HG03575 (cell line): Measurements from ENCODE around the gene ZBTB20.

Source experiments
- ATAC-seq: cut with Tn5 transposase; IDR thresholded peaks from one replicate; pipeline ENCODE4 v1.9.1; 2021; ENCODE audit not compliant: unreplicated experiment, insufficient number of reproducible peaks, low FRiP score; ENCODE audit errors: extremely low read depth

ZBTB20 gene

DNA sequence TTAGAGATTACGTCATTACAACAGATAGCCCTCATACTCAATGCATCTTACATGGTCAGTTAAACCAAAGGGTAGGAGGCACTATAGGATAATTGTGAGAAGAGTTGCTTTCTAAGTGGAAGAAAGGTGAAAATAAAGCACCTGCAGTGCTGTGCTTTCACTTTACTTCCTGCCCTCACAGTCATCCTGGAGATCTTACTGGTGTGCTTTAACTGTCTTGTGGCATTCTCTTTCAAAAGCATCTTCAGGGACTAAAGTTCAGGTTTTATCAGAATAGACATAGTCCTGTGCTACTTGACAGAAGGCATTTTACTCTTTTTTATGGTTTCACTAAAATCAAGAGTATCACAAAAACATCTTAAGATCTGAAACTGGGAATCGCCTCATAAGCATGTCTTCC is 286.6 kb downstream of the ZBTB20 start:
- no peak for ATAC-seq

DNA sequence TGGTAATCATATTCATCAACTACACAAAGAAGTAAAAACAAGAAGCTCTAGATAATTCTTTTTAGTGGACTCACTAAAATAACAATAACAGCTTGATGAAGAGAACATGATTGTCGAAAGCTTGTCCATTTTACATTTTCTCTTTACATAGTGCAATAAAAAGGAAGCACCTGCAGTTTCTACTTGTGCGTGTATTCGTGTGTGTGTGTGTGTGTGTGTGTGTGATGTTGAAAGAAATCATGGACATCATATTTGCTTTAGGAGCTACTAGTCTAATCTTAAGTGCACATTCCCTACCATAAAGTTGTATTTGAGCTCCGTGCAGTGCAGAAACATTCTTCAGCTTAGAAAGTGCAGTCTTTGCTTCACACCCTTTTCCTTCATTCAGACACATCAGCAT is 288.8 kb downstream of the ZBTB20 start:
- no peak for ATAC-seq

DNA sequence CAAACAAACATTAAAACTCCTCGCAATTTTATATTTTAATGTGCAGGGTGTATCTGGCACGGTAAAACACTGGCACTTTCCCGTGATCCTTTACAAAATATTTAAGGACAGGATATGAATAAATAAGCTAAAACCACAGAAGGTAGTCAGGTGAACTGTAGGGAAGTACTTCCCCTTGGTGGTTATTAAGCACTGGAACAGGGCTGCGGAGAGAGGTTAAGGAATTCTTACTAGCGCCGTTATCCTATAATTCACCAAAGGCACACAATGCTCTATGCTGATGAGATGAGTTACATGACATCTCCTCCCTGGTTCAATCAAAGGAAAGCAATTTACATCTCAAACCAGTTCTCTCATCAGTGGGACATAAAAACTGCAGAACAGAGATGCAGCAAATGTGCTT is 289.8 kb downstream of the ZBTB20 start:
- no peak for ATAC-seq

DNA sequence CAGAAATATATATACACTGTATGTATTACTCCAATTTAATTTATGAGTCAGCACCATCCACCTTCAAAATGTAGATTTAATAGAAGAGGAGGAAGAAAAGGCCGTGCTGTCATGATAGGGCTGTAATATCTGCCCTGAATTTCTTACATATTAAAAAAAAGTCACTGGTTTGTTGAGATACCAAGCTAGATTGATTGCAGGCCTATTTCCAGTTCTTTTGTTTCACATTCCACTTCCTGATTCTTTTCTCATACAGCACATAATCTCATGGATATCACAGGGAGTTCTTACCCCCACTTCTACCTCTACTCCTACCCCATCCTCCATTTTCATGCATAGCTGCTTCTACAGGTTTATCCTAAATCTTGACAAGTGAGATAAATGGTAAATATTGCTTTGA is 290.3 kb downstream of the ZBTB20 start:
- no peak for ATAC-seq

DNA sequence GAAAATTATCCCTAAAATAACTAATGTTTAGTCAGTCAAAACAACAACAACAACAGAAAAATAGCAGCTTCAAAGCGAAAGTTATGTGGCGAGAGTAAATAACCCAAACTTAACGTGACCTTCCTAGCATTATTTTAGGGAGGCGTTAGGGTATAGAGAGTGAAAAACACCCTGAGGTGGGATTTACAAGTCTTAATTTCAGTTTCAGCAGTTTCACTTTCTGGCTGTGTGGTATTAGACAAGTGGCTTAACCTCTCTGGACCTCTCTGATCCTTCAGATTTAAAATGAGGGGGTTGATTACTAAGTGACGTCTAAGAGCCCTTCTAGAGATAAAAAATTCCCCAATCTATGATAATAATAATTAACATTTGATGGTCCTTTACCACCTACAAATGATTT is 291.2 kb downstream of the ZBTB20 start:
- ATAC-seq: no peak

DNA sequence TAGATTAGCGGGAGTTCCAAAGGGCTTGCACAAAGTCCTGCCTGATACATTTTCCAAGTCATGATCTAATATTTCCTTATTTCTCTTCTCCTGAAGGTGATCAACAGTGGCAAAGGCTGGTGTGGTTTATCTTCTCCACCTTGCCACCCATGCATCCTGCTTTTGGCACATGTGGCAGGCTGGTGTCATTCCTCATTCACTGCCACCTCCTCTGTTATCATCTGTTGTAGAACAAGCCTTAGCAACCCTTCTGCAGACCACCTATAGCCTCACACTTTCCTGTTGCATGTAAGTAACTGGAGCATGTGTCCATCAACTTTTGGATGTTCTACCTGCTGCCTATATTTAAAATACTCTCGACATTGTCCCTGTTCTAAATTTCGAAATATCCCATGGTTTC is 294.1 kb downstream of the ZBTB20 start:
- no peak for ATAC-seq

DNA sequence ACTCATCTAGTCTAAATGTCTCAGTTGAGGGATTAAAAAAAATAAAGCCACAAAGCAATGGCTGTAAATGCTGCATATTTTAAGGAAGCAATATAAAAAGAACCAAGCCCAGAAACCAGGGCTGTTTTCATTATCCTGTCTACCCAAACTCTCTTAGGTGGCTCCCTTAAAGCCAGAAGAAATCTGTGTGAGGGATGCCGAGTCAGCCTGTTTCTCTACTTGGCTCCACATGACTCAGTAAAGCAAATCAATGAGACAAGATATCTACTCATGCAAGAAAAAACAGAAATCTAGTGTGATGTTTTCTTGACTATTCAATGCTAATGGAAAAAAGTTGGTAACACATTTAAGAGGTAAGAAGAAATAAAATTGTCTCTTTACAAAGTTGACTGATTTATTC is 296.2 kb downstream of the ZBTB20 start:
- ATAC-seq: no peak

DNA sequence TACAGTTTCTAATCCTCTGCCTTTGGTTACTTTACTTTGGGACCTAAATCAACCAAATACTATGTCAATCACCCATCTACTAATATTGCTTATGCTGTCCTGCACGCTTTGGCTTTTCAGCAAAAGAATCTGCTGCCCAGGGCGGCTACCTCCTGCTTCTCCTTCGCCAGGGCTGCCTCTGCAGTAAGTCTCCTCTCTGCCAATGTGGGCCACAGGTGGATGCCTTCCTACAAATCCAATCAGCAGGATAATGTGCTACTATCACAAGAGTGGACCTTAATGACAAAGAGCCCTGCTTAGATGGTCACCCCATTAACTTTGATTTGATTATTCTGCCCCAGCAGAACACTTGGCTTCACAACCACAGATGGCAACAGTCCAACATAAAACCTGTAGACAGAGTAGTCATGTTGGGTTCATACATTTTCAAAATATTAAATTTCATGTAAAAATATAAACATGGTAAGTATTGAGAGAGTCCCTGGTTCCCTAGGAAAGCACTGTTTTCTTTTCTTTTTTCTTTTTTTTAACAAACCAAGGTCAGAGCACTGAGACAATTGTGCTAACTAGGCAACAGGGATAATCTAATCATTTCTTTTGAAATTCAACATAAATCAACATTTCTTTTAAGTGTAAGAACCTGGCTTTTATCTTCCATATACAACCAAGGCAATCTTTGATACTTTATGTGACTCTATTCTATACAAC is 298.3 kb downstream of the ZBTB20 start:
- ATAC-seq: no peak

DNA sequence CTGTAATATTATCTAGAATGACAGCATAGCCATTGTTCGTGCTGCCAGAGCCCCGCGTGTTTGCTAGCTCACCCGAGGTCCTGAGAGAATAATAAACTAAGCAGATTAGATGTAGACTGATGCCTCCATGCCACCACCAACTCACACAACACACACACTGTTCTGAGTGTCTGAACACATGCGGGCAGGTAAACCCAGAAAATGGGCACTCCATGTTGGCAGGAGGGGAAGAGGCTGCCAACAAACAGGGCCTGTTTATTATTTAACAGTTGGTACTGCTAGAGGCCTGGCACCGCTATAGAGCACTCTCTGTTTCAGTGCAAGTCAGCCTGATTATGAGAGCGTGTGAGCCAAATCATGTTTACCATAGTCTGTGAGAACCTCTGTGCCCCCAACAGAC is 299.0 kb downstream of the ZBTB20 start:
- no peak for ATAC-seq

DNA sequence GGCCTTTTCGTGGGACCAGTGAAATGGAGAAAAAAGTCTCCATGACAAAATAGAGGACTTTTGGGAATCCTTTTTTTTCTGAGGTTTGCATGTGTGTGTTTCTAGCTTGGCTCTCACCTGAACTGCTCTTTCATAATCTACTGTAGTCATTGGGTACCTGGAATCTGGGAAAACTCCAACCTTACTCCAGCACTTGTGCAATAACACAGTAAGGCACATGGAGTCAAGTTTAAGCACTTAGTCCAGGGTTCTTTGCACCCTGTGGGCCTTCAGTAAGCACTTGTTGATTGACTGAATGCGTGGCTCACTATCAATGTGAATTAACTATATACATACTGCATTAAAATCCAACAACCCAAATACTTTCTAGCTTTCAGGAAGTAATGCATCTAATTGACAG is 299.5 kb downstream of the ZBTB20 start:
- ATAC-seq: no peak

DNA sequence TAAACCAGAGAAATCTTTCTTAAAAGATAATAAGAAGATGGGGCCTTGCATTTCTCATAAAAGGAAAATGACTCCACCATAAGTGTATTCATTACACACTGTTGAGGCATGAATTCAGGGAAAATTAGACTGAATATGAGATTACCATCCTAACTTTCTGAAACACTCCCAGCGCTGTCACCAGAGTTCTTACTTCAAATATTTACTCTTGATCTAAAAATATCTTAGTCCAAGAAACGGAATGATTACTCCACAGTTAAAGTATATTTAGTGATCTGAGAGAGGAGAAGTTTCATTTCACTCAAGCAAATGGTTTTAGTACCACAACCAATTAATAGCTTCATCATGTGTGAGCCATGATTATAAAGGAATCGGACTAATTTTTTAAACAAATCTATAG is 300.3 kb downstream of the ZBTB20 start:
- no peak for ATAC-seq

DNA sequence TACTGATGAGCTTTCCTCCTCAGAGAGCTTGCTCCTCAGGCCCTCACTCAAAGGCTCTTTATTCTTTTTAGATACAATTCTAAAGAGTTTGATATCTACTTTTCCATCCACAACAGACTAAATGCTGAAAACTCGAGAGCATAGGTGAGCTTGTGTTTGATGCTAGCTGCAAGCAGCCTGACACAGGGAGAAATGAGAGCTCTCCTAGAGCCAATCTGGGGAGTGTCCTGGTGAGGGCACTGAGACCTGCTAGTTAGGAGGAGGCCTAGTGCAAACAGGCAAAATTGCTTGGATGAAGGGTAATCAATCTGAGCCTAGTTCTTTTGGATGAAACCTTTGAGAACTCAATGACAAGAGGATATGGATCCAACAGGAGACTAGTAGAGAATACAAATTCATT is 300.8 kb downstream of the ZBTB20 start:
- no peak for ATAC-seq

DNA sequence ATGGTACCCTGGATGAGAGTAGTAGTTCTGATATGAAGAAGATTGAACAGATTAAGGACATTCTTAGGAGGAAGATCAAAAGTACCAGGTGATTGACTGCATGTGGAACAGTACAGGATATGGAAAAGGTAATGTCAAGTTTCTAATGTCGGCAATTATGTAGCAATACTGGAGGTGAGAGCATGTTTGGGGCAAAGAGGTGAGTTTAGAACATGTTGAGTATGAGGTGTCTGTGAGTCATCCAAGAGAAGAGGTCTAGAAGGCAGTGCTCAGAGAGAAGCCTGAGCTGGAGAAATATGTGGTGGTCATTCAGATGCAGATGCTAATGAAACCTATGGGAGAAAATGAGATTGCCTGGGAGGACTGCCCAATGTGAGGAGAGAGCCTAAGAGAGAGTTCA is 305.6 kb downstream of the ZBTB20 start:
- ATAC-seq: no peak

DNA sequence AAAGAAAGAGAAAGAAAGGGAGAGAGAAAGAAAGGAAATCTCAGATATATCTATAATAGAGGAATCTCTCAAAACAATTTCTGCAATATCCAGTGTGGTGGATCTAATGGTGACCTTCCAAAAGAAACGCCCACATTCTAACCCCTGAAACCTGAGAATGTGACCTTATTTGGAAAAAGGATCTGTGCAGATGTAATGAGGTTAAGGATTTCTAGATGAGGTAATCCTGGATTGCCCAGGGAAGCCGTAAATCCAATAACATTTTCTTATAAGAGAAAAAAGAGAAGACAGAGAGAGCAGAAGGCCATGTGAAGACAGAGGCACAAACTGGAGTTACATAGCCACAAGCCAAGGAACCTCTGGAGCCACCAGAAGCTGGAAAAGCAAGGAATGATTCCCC is 307.6 kb downstream of the ZBTB20 start:
- ATAC-seq: no peak

DNA sequence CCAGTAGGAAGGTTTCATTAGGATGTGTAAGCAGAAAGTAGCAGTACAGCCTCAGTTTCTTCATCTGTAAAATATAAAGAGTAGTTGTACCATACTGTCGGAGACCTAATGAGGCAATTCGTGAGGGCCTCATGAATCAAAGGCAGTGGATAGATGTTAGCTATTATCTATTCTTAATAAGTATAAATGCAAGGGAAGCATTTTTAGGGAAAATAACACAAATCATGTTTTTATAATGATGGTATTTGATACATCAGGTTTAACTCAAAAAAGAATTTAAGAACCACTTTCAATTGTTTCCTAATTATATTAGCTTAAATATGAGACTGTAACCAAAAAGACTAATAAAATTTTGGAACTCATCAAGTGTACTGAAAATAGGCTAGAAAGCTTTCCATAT is 309.1 kb downstream of the ZBTB20 start:
- no peak for ATAC-seq

DNA sequence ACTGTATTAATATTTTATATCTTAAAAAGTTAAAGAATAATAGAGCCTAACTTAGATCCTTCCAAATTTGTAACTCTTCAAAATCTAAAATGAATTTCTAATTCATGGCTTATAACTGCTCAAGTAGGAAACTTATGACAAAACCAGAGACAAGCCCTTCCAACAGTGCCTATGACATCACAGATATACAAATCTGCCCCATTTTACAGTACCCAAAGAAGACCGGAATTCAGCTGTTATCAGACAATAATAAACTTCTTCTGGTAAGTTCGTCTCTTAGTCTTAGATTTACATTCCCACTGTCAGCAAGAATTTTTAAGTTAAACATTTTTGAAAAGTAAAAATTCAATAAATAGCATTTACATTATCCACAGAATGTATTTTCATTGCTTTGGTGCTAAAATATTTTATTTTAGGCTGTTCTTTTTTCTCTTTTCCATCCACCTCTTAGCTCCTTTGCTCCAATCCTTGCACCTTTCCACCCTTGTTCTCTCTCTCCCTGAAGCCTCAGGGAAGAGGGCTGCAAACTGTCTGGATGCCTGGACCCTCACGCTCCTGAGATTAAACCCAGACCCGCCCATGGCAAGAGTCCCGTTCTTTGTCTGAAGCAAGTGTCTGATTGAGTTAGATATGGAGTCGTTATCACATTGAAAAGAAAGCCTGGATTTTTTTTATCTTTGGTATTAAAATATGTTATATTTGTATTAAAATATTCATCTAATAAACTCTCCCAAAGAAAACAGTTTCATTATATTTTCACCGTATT is 312.7 kb downstream of the ZBTB20 start:
- ATAC-seq: no peak

DNA sequence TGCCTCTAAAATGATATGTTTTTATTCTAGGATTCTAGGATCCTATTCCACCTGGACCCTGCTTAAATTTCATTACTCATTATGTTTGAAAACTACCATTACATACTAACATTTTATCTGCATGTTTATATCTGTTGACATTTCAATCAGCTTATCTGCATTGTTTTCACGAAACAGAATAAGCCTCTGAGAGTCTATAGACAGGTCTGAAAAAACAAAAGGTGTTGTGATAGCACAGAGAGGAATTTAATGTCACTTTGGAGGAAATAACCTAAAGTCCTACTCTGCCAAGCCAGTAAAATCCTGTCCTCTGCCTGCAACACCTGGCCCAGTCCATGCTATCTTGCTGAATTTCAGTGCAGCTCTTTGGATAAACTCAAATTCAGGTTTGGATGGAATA is 315.2 kb downstream of the ZBTB20 start:
- no peak for ATAC-seq

DNA sequence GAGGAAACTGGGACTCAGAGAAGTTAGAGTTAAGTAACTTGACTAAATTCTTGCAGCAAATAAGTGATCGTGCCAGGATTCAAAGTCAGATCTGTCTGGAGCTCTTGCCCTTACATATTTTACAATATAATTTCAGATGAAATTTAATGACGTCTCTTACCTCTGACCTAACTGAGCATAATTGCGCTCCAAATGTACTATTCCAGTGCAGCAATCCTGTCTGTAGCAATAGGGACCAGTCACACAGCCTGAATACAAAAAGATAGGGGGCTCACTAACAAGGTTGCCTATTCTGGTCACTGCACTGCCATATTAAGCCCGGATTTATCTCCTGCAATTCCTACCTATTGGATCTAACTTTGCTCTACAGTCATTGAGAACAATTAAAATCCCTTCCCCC is 316.4 kb downstream of the ZBTB20 start:
- ATAC-seq: no peak

DNA sequence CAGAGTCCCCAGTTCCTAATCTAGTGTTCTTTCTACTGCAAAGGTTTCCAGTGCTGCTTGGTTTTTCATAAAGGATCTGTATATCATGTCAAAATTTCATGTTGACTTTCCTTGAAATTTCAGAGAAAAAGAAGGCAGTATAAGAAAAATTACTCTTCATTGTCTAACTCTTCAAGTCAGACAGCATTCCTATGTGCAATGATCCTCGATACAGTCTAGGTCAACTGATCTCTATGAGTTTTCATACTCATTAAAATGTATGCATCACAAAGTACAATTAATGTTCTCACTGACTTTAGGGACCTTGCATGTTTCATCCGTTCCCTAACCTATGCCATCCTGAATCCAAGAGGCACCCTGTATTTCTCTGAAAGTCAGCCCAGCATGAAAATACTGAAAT is 317.3 kb downstream of the ZBTB20 start:
- ATAC-seq: no peak

DNA sequence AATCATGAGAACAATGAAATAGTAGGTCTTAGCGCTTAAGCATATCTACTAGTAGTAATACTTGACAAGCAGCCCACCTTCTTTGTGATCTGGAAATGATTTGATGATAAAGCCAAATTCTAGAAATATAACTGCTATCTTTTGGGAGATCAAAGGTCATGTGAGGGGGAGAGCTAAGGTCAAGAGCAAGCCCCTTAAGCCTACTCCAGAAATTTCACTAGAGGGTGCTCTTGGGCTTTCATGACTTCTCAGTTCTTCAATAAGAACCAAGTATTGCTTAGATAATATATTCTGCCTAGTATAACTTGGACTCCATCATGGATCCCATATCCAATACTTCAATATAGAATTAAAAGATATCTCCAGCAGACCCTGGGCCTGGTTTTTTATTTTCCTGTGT is 319.6 kb downstream of the ZBTB20 start:
- no peak for ATAC-seq

DNA sequence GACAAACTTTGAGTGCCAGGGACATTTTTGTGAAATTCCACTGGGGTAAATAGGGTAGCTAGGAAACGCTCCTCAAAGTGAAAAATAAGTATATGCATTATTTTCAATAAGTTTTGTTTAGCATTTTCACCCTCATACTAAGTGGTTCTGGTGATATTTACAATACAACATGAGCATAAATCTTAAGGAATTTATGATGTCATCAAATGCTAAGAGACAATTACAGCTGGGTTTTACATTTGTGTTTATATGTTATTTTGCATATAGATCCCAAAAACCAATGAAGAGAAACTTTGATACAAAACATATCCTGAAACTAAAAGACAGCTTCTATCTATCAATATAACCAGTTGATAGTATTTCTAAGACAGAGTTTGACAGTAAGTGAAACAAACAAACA is 323.1 kb downstream of the ZBTB20 start:
- ATAC-seq: no peak
